HepG2 (cell line): ENCODE results near the gene SGF29. TPM values are rescaled to one million over a fixed set of nuclear protein-coding genes. Genes with fewer than 3 reads are reported as not detected.
A peak's percentile ranks its signal among the peaks of the same experiment; 100 is the strongest.

Experiments used
- FIP1L1 ChIP-seq: fragments of 200-400 bp; formaldehyde crosslinking; IDR thresholded peaks from 2 replicates; pipeline ENCODE4 v1.6.1; 2018; ENCODE audit warnings: low read depth, mild to moderate bottlenecking, low read length, moderate library complexity, borderline replicate concordance; ENCODE audit not compliant: insufficient read depth
- HNRNPL ChIP-seq: fragments of 200-400 bp; formaldehyde crosslinking; IDR thresholded peaks from 2 replicates; pipeline ENCODE4 v1.6.1; 2017; ENCODE audit warnings: mild to moderate bottlenecking, low read depth, low read length
- KMT2B ChIP-seq: IDR thresholded peaks from 2 replicates; pipeline ENCODE4 v1.6.1; 2016; ENCODE audit warnings: missing genetic modification reagents, missing compliant biosample characterization
- MAFG ChIP-seq: sonication (generic); formaldehyde crosslinking; IDR thresholded peaks from 2 replicates; pipeline ENCODE4 v1.5.1; 2020; ENCODE audit warnings: mild to moderate bottlenecking, missing genetic modification reagents
- MLX ChIP-seq: IDR thresholded peaks from 2 replicates; pipeline ENCODE4 v1.6.1; 2016
- MYPOP ChIP-seq: sonication (generic); formaldehyde crosslinking; IDR thresholded peaks from 2 replicates; pipeline ENCODE4 v1.8.1; 2023; ENCODE audit warnings: mild to moderate bottlenecking, moderate library complexity, missing genetic modification reagents
- NFIB ChIP-seq: sonication (generic); formaldehyde crosslinking; IDR thresholded peaks from 2 replicates; pipeline ENCODE4 v1.9.0; 2021; ENCODE audit warnings: missing genetic modification reagents, mild to moderate bottlenecking, borderline replicate concordance
- NR2F2 ChIP-seq: IDR thresholded peaks from 2 replicates; pipeline ENCODE4 v1.6.1; 2012; ENCODE audit warnings: low read depth, inconsistent platforms, borderline replicate concordance
- PREB ChIP-seq: sonication (generic); formaldehyde crosslinking; IDR thresholded peaks from 2 replicates; pipeline ENCODE4 v1.4.0; 2020; ENCODE audit warnings: missing genetic modification reagents
- SETDB1 ChIP-seq: sonication (generic); formaldehyde crosslinking; IDR thresholded peaks from 2 replicates; pipeline ENCODE4 v1.5.1; 2020; ENCODE audit warnings: missing genetic modification reagents, mild to moderate bottlenecking, borderline replicate concordance
- SNAI1 ChIP-seq: sonication (generic); formaldehyde crosslinking; IDR thresholded peaks from 2 replicates; pipeline ENCODE4 v1.5.0; 2020; ENCODE audit warnings: mild to moderate bottlenecking, missing genetic modification reagents, borderline replicate concordance
- TBP ChIP-seq: sonication (generic); formaldehyde crosslinking; IDR thresholded peaks from 2 replicates; pipeline ENCODE4 v1.5.0; 2020; ENCODE audit warnings: missing genetic modification reagents
- ZFP36L1 ChIP-seq: sonication (generic); formaldehyde crosslinking; IDR thresholded peaks from 2 replicates; pipeline ENCODE4 v1.8.0; 2022; ENCODE audit warnings: mild to moderate bottlenecking, missing genetic modification reagents, moderate library complexity
- ZFP37 ChIP-seq: sonication (generic); formaldehyde crosslinking; IDR thresholded peaks from 2 replicates; pipeline ENCODE4 v1.4.0; 2020; ENCODE audit warnings: missing genetic modification reagents, borderline replicate concordance
- ZFX ChIP-seq: sonication (generic); formaldehyde crosslinking; IDR thresholded peaks from 2 replicates; pipeline ENCODE4 v1.4.0; 2020; ENCODE audit warnings: mild to moderate bottlenecking, low read depth, missing genetic modification reagents, moderate library complexity
- ZFY ChIP-seq: sonication (generic); formaldehyde crosslinking; IDR thresholded peaks from 2 replicates; pipeline ENCODE4 v1.4.0; 2020; ENCODE audit warnings: missing genetic modification reagents
- ZNF205 ChIP-seq: IDR thresholded peaks from 2 replicates; pipeline ENCODE4 v1.6.1; 2018; ENCODE audit warnings: missing biosample characterization, missing genetic modification reagents
- ZNF253 ChIP-seq: sonication (generic); formaldehyde crosslinking; IDR thresholded peaks from 2 replicates; pipeline ENCODE4 v1.8.0; 2022; ENCODE audit warnings: mild to moderate bottlenecking, missing genetic modification reagents, borderline replicate concordance
- ZNF34 ChIP-seq: sonication (generic); formaldehyde crosslinking; IDR thresholded peaks from 2 replicates; pipeline ENCODE4 v1.4.0; 2020; ENCODE audit warnings: mild to moderate bottlenecking, missing genetic modification reagents, borderline replicate concordance
- ZNF547 ChIP-seq: sonication (generic); formaldehyde crosslinking; IDR thresholded peaks from 2 replicates; pipeline ENCODE4 v1.5.1; 2020; ENCODE audit warnings: mild to moderate bottlenecking, missing genetic modification reagents
- ZNF674 ChIP-seq: sonication (generic); formaldehyde crosslinking; IDR thresholded peaks from 2 replicates; pipeline ENCODE4 v1.5.0; 2020; ENCODE audit warnings: low read depth, mild to moderate bottlenecking, missing genetic modification reagents
- ZNF761 ChIP-seq: sonication (generic); formaldehyde crosslinking; conservative IDR thresholded peaks from 2 replicates; pipeline ENCODE4 v1.4.0; 2020; ENCODE audit warnings: mild to moderate bottlenecking, missing genetic modification reagents
- ZNF784 ChIP-seq: sonication (generic); formaldehyde crosslinking; IDR thresholded peaks from 2 replicates; pipeline ENCODE4 v1.5.1; 2020; ENCODE audit warnings: missing genetic modification reagents, mild to moderate bottlenecking, borderline replicate concordance
- ZUFSP ChIP-seq: sonication (generic); formaldehyde crosslinking; IDR thresholded peaks from 2 replicates; pipeline ENCODE4 v1.9.0; 2021; ENCODE audit warnings: missing genetic modification reagents, mild to moderate bottlenecking, borderline replicate concordance
- polyA plus RNA-seq, 8 experiments: library from polyadenylated mRNA; depleted of rRNA in 3 of 8; stranded (reverse) in 7 of 8; unstranded in 1 of 8; fragments of >200 nt; fragmentation: Illumina TruSeq in 4 of 8; extraction: Trizol in 4 of 8; gene quantifications; 2 replicates each; pipeline versions ENCODE4 v1.2.1 to v1.2.3, GENCODE V29; 2011 to 2016; ENCODE audit warnings: low read depth in 4 of 8, missing spikeins in 1 of 8, mixed read lengths in 1 of 8; ENCODE audit not compliant: insufficient read depth in 1 of 8
- total RNA-seq, 5 experiments: library from RNA; depleted of rRNA; stranded (reverse); fragments of >200 nt; fragmentation: Illumina TruSeq; extraction: Trizol; gene quantifications; 2 replicates each; pipeline ENCODE4 v1.2.3, GENCODE V29; 2016; ENCODE audit warnings: low read depth in 1 of 5

Gene SGF29
- total and polyA plus RNA-seq, 2 of the 13 experiments (the other 11 are each of a cell fraction or from before 2014, with no cell fraction given) = 5.0 to 29.4 TPM

- TF ChIP-seq ZFX (peak; percentile 89), MYPOP (peak; percentile 67), FIP1L1 (no peak), ZNF674 (0 out of 2 replicates have a peak, but pooled peaks have one; percentile 49), TBP (CRISPR knock-in tag) (no peak), ZNF205 (CRISPR knock-in tag) (0 out of 2 replicates have a peak, but pooled peaks have one; percentile 64), ZNF34 (CRISPR knock-in tag) (no peak), KMT2B (peak; percentile 59), ZNF547 (CRISPR knock-in tag) (peak; percentile 84), MAFG (CRISPR knock-in tag) (no peak; the same call in 1 of the 2 replicates), HNRNPL (peak; percentile 76; the same call in 1 of the 2 replicates), ZFY (CRISPR knock-in tag) (peak; percentile 69; the same call in 1 of the 2 replicates), MLX (CRISPR knock-in tag) (peak; percentile 82), ZFP36L1 (no peak), SNAI1 (CRISPR knock-in tag) (no peak), ZUFSP (CRISPR knock-in tag) (no peak), ZFP37 (CRISPR knock-in tag) (peak; percentile 66; the same call in 1 of the 2 replicates), ZNF761 (CRISPR knock-in tag) (no peak), ZNF784 (CRISPR knock-in tag) (peak; percentile 92), SETDB1 (CRISPR knock-in tag) (0 out of 2 replicates have a peak, but pooled peaks have one; percentile 54), PREB (no peak), NR2F2 (peak; percentile 14; the same call in 1 of the 2 replicates), ZNF253 (CRISPR knock-in tag) (no peak), NFIB (no peak)
These were observed 56.2 kb downstream of the SGF29 start, which contains the start of gene SULT1A1 (continued) for GRCh38 chr16:28609631-28610594.
